Suprapubic skin (tissue), 4 donors: ENCODE data around the gene VWCE. TPM values are rescaled to one million over a fixed set of nuclear protein-coding genes. Genes with fewer than 3 reads are reported as not detected.
"Not testable (repeated sequence)": the region's sequence is repeated elsewhere in the genome, so short reads cannot be mapped to it uniquely, and the experiment has no call there.

Experiments used
- DNase-seq, 2 donors: peaks; one replicate each; pipeline ENCODE4 v3.0.0-alpha.2; 2019; ENCODE audit warnings: low spot score in 2 of 2
- H3K27ac ChIP-seq: fragments of 200-600 bp; sonication (generic); one replicate; pipeline ENCODE4 v1.5.1; 2019
- H3K27me3 ChIP-seq: fragments of 200-600 bp; sonication (generic); one replicate; pipeline ENCODE4 v1.5.1; 2019
- H3K36me3 ChIP-seq: fragments of 200-600 bp; sonication (generic); one replicate; pipeline ENCODE4 v1.5.1; 2019
- H3K4me1 ChIP-seq: fragments of 200-600 bp; sonication (generic); one replicate; pipeline ENCODE4 v1.5.1; 2019
- H3K4me3 ChIP-seq: fragments of 200-600 bp; sonication (generic); one replicate; pipeline ENCODE4 v1.5.1; 2019; ENCODE audit warnings: mild to moderate bottlenecking
- H3K9me3 ChIP-seq: fragments of 200-600 bp; sonication (generic); one replicate; pipeline ENCODE4 v1.5.1; 2019
- WGBS: methylation state at CpG from one replicate; pipeline ENCODE4 v1.1.5; 2018; 5-methylcytosine and 5-hydroxymethylcytosine counted together
- total RNA-seq, 4 donors: library from RNA; depleted of rRNA; stranded (reverse); fragments of >200 nt; gene quantifications; one replicate each; pipeline ENCODE4 v1.1.0, GENCODE V29; 2016

The VWCE gene
- total RNA-seq, 4 donors from 2014 or later = 0.26 to 1.7 (median 1.6) TPM

DNA sequence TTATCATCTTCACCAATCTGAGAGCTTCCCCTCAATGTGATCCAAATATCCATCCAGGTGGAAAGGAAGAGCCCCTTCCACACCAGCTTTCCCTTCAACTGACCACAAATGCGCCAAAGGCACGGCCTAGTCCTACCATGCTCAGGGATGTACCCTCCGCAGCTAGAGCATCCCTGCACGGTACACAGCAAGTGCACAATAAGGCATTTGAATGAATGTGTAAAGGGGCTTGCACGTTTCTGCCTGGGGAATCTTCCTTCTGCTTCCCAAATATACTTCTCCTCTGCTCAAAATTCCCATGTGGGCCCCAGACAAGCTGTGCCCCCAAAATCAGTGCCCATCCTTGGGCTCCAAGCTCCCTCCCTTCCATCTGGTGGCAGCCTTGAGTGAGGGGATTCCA is 76.1 kb downstream of the VWCE start:
- not testable (repeated sequence) for DNase-seq, H3K36me3 ChIP-seq, H3K27me3 ChIP-seq, H3K4me3 ChIP-seq, H3K4me1 ChIP-seq, H3K27ac ChIP-seq, H3K9me3 ChIP-seq
- WGBS = 92% methylated on average over 5 of the region's 5 CpGs

DNA sequence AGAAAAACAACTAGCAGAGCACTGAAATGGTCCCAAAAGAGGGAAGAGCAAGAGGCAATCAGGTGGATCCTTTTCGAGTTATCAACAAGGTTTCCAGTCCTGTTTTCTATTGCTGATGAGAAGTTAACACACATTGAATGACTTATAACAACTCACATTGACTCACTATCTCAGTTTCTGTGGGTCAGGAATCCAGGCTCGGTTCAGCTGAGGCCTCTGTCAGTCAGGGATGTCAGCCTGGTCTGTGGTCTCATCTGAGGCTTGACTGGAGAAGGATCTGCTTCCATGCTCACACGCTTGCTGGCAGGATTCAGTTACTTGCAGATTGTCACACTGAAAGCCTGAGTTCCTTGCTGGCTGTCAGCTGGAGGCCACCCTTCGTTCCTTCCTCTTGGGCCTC is 76.8 kb downstream of the VWCE start:
- not testable (repeated sequence) for H3K4me3 ChIP-seq, H3K9me3 ChIP-seq, DNase-seq, H3K4me1 ChIP-seq, H3K27me3 ChIP-seq, H3K36me3 ChIP-seq, H3K27ac ChIP-seq
- no CpG with 5 or more reads among the region's 4 CpGs for WGBS

DNA sequence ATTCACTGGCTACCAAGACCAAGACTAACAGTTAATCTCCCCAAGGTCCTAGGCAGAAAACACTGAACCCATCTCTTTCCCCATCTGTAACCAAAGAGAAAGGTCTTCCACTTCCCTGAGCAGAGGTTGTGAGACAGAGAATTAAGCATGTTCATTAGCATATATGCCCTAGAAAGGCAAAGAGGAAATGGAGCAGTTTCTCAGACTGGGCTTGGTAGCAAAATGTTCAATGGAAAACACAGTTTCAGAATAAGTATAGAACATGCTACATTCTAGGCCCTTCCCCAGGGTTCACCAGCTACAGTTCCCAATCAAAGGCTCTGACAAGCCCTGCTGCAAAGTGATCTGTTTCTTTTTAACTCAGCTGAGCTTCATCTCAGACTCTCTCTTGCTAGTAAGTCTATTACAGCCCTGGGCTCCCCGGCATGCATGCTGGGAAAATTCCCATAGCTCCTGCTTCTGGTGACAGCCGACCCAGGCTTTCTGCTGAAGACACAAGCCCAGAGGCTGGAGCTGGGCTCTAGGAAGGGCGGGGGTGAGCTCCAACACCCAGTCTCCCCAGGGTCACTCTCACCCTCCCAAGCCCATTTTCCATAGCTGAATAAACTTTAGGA is 81.3 kb downstream of the VWCE start:
- H3K27ac ChIP-seq, H3K4me3 ChIP-seq, H3K9me3 ChIP-seq, DNase-seq, H3K36me3 ChIP-seq, H3K27me3 ChIP-seq, H3K4me1 ChIP-seq: not testable (repeated sequence)
- WGBS = no CpG with 5 or more reads among the region's 3 CpGs

DNA sequence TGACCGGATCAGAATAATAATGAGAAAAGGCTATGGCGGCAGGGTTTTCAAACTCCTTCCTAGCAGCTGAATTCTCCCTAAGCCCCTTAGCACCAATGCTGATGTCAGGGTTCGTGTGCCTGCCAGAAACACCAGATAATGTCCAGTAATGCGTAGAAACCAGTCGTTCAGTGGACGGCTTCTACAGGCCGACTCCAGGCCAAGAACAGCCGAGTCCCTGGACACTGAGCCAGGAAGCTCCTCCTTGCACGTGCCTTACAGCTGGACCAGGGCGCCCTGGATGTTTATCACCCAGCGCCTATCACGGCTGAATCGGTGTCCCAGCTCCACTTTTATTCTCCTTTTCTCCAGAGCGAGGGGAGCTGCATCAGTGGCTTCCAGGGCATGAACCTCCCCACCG is 82.9 kb downstream of the VWCE start:
- not testable (repeated sequence) for H3K27ac ChIP-seq, H3K27me3 ChIP-seq, DNase-seq, H3K4me3 ChIP-seq, H3K9me3 ChIP-seq, H3K36me3 ChIP-seq, H3K4me1 ChIP-seq
- WGBS = no CpG with 5 or more reads among the region's 15 CpGs

DNA sequence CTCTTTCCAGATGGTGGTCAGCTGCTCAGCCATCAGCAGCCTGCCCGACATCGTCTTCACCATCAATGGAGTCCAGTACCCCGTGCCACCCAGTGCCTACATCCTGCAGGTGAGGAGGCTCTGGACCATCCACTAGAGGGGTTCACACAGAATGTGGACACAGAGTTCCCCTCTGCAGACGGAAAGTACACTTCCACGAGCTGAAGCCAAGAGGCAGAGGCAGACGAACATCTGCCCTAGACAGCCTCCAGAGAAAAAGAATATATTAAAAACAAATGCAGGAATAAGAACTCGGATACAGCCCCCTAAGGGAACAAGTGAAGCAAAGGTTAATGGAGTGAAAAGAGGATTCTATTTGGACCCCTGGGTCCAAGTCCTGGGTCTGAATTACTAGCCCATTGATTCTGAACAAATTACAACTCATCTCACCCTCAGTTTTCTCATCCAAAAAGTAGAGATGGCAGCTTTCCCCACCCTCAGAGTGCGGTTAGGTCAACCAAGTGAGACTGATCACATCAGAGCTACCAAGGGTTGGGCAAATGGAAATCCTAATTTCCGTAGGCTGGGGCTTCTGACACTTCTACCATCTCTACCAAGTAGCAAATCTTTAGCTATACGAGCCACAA is 83.7 kb downstream of the VWCE start:
- H3K36me3 ChIP-seq, DNase-seq, H3K4me3 ChIP-seq, H3K27ac ChIP-seq, H3K9me3 ChIP-seq, H3K4me1 ChIP-seq, H3K27me3 ChIP-seq: not testable (repeated sequence)
- WGBS = 52% methylated on average over 8 of the region's 10 CpGs

DNA sequence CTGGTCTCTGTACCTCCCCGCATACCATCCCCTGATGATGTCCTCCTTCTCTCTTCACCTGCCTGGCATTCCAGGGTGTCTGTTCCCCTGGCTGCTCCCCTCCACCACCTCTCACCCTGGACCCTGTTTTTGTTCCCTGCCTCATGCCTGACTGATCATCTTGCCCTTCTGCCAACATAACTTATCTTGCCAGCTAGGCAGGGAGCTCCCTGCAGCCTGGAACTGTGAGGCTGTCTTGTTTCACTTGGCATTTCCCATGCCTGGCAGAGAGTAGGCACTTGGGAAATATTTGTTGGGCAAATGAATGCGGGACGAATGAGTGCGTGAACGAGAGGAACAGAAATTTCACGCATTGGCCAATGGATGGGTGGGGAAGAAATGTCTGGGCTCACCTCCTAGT is 84.5 kb downstream of the VWCE start:
- H3K4me1 ChIP-seq, H3K27ac ChIP-seq, DNase-seq, H3K9me3 ChIP-seq, H3K27me3 ChIP-seq, H3K4me3 ChIP-seq, H3K36me3 ChIP-seq: not testable (repeated sequence)
- WGBS = no CpG with 5 or more reads among the region's 6 CpGs

Other genes with a start within 250 kb of the VWCE start
- 1 to 10 TPM in 2 of 4 donors, under 1 TPM in 1, not detected in 1; 0.96 to 1.6 (median 1.2) TPM for gene CD5, start 192.8 kb downstream of the VWCE start, total RNA-seq
- 10 to 100 TPM; 26.4 to 36.3 (median 35.7) TPM for gene VPS37C, start 133.9 kb downstream of the VWCE start, total RNA-seq
- 1 to 10 TPM in 1 of 4 donors, not detected in 3; 2.2 TPM for gene PGA3, start 91.8 kb downstream of the VWCE start, total RNA-seq
- 1 to 10 TPM in 1 of 4 donors, not detected in 3; 4.8 TPM for gene PGA4, start 73.0 kb downstream of the VWCE start, total RNA-seq
- gene PGA5, start 54.1 kb downstream of the VWCE start, total RNA-seq = not detected
- gene DDB1, start 37.8 kb upstream of the VWCE start, total RNA-seq = 100 to 1,000 TPM; 151 to 219 (median 182) TPM
- gene TKFC, start 37.9 kb upstream of the VWCE start, total RNA-seq = 10 to 100 TPM; 38.6 to 55.3 (median 47.8) TPM
- 100 to 1,000 TPM in 1 of 4 donors, 10 to 100 TPM in 3; 39.9 to 110 (median 79.8) TPM for gene CYB561A3, start 66.6 kb upstream of the VWCE start, total RNA-seq
- 10 to 100 TPM; 22.3 to 43.5 (median 34.2) TPM for gene TMEM138, start 67.1 kb upstream of the VWCE start, total RNA-seq
- gene TMEM216, start 97.3 kb upstream of the VWCE start, total RNA-seq = 10 to 100 TPM in 1 of 4 donors, 1 to 10 TPM in 3; 6.0 to 15.4 (median 8.5) TPM
- 10 to 100 TPM; 57.2 to 76.2 (median 70.7) TPM for gene CPSF7, start 134.7 kb upstream of the VWCE start, total RNA-seq
- 10 to 100 TPM; 36.6 to 53.0 (median 48.4) TPM for gene SDHAF2, start 134.8 kb upstream of the VWCE start, total RNA-seq
- gene LRRC10B, start 213.4 kb upstream of the VWCE start, total RNA-seq = 1 to 10 TPM in 3 of 4 donors, not detected in 1; 1.1 to 2.1 (median 1.2) TPM